PC-9 (cell line): ENCODE results near the gene TANGO6. TPM values are rescaled to one million over a fixed set of nuclear protein-coding genes. Genes with fewer than 3 reads are reported as not detected.

ENCODE experiments used
- BruUV-seq: library from RNA; stranded (reverse); fragments of 400-500 nt; replicated peaks from 2 replicates; lab custom pipeline; 2021; lab: Mats Ljungman, UMichigan
- CTCF ChIA-PET: fragments of 300-600 bp; sonication (Branson Sonifier 250); formaldehyde crosslinking; loops from one replicate; lab custom pipeline; 2022; ENCODE audit warnings: antibody characterized with exemption; lab: Charles Lee
- POLR2A ChIA-PET: fragments of 300-600 bp; sonication (Branson Sonifier 250); formaldehyde crosslinking; loops from one replicate; lab custom pipeline; 2022; ENCODE audit warnings: antibody characterized with exemption; ENCODE audit not compliant: unreplicated experiment; lab: Charles Lee
- DNase-seq, 2 experiments: peaks; one replicate each; pipeline versions ENCODE4 v3.0.0 to v3.0.0-alpha.2; 2015 to 2022; ENCODE audit warnings: mixed read lengths in 1 of 2
- H2AFZ ChIP-seq: fragments of 200-600 bp; sonication (generic); 2 replicates; pipeline ENCODE4 v1.8.1; 2017; ENCODE audit warnings: antibody characterized with exemption
- H3F3A ChIP-seq: fragments of 200-600 bp; sonication (generic); 2 replicates; pipeline ENCODE4 v1.8.1; 2017; ENCODE audit warnings: antibody characterized with exemption, mild to moderate bottlenecking, low read depth; ENCODE audit not compliant: insufficient read depth
- H3K27ac ChIP-seq: fragments of 200-600 bp; sonication (generic); 2 replicates; pipeline ENCODE4 v1.6.1; 2016; ENCODE audit warnings: mixed run types
- H3K27me3 ChIP-seq: fragments of 200-600 bp; sonication (generic); 2 replicates; pipeline ENCODE4 v1.6.1; 2016; ENCODE audit warnings: low read depth, mixed run types; ENCODE audit not compliant: insufficient read depth
- H3K36me3 ChIP-seq: fragments of 200-600 bp; sonication (generic); 2 replicates; pipeline ENCODE4 v1.6.1; 2016; ENCODE audit warnings: low read depth, mixed run types
- H3K4me1 ChIP-seq: fragments of 200-600 bp; sonication (generic); replicated peaks from 2 replicates; pipeline ENCODE4 v1.6.1; 2016; ENCODE audit warnings: mixed run types; ENCODE audit not compliant: insufficient read depth
- H3K4me2 ChIP-seq: fragments of 200-600 bp; sonication (generic); 2 replicates; pipeline ENCODE4 v1.6.1; 2017; ENCODE audit warnings: mixed run types
- H3K4me3 ChIP-seq: fragments of 200-600 bp; sonication (generic); 2 replicates; pipeline ENCODE4 v1.6.1; 2016; ENCODE audit warnings: mixed run types
- H3K79me2 ChIP-seq: fragments of 200-600 bp; sonication (generic); 2 replicates; pipeline ENCODE4 v1.6.1; 2017; ENCODE audit warnings: low read depth, mixed run types
- H3K9me2 ChIP-seq: fragments of 200-600 bp; sonication (generic); 2 replicates; pipeline ENCODE4 v1.8.1; 2017; ENCODE audit warnings: mild to moderate bottlenecking; ENCODE audit not compliant: insufficient read depth
- H3K9me3 ChIP-seq: fragments of 200-600 bp; sonication (generic); 2 replicates; pipeline ENCODE4 v1.8.1; 2016; ENCODE audit warnings: low read depth; ENCODE audit not compliant: insufficient read depth
- H4K20me1 ChIP-seq: fragments of 200-600 bp; sonication (generic); 2 replicates; pipeline ENCODE4 v1.8.1; 2017; ENCODE audit not compliant: insufficient read depth
- EZH2 ChIP-seq: fragments of 200-600 bp; sonication (generic); IDR thresholded peaks from 2 replicates; pipeline ENCODE4 v1.8.0; 2017; ENCODE audit warnings: antibody characterized with exemption, low read depth
- intact Hi-C: fragments of 100-400 bp; cut with micrococcal nuclease; formaldehyde crosslinking; loops from one replicate; pipeline ENCODE4 v1.10.0; 2022; ENCODE audit not compliant: unreplicated experiment
- total RNA-seq: library from RNA; stranded (reverse); gene quantifications from 2 replicates; pipeline ENCODE4 v1.2.3, GENCODE V29; 2021
- TF ChIP-seq, protein P1 (sequence below): fragments of 200-600 bp; sonication (generic); conservative IDR thresholded peaks from 2 replicates; pipeline ENCODE4 v1.6.1; 2017; ENCODE audit warnings: mixed run types, antibody characterized with exemption, mild to moderate bottlenecking, moderate library complexity

Gene TANGO6
- total RNA-seq, 1 experiment from 2014 or later: 5.8 TPM

DNA sequence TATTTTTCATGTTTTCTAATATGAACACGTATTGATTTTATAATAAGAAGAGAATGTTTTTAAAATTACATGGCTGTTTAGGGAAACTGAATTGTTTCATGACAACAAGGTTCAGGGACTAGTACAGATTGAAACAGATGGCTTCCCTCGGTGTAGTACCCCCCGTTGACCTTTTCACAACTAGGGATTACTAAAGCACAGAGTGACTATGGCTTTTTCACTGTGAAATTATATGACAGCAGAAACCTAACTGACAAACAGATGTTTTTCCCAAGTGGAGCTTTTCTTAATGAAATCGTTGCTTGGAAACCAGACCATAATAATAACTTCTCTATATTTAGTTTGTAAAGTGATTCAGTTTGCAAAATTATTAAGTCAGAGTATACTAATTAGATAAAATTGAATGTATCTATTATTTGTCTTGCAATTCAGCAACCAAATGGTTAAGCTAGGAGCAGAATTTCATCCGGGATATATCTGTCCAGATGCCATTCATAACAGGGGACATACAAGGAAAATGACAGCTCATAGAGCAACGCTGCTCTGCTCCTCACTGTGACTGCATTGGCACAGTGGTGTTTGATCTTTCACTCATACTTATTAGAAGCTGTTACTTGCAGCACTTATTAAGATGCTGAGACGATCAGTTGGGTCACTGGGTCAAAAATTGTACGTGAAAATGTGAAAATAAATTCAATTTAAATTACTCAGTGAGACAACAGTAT is 111.7 kb downstream of the TANGO6 start:
- no peaks in the 10 kb centered on the region for H3K9me2 ChIP-seq
- H3K4me1 ChIP-seq: peaks cover 34% of the 10 kb centered on the region
- H3K4me2 ChIP-seq: no peak overlapping the region
- CTCF ChIA-PET: no interaction called here
- H3K79me2 ChIP-seq: no peaks in the 10 kb centered on the region
- H3K9me3 ChIP-seq: no peaks in the 10 kb centered on the region
- no peaks in the 10 kb centered on the region for H3K36me3 ChIP-seq
- no peak for DNase-seq
- H3K27me3 ChIP-seq: no peaks in the 10 kb centered on the region
- no TSS peak for BruUV-seq
- TF ChIP-seq EZH2: no peak
- TF ChIP-seq, protein P1, sequence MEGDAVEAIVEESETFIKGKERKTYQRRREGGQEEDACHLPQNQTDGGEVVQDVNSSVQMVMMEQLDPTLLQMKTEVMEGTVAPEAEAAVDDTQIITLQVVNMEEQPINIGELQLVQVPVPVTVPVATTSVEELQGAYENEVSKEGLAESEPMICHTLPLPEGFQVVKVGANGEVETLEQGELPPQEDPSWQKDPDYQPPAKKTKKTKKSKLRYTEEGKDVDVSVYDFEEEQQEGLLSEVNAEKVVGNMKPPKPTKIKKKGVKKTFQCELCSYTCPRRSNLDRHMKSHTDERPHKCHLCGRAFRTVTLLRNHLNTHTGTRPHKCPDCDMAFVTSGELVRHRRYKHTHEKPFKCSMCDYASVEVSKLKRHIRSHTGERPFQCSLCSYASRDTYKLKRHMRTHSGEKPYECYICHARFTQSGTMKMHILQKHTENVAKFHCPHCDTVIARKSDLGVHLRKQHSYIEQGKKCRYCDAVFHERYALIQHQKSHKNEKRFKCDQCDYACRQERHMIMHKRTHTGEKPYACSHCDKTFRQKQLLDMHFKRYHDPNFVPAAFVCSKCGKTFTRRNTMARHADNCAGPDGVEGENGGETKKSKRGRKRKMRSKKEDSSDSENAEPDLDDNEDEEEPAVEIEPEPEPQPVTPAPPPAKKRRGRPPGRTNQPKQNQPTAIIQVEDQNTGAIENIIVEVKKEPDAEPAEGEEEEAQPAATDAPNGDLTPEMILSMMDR: no peak
- H2AFZ ChIP-seq: no peak overlapping the region
- H3K27ac ChIP-seq: no peak overlapping the region
- H3K4me3 ChIP-seq: no peak overlapping the region
- intact Hi-C loops: no loop called here
- H4K20me1 ChIP-seq: no peaks in the 10 kb centered on the region
- H3F3A ChIP-seq: peaks cover 27% of the 10 kb centered on the region; the same call in 1 of the 2 replicates
- POLR2A ChIA-PET: interaction anchor here (0.6 kb wide), 1 partner anchor 289 kb away, joined by 7 read pairs; no protein-coding TSS in a partner anchor

GRCh38 chr16:68960910-68961309 is 117.6 kb downstream of the TANGO6 start:
- Histone ChIP-seq H3K27ac (no peak overlapping the region), H3K36me3 (no peaks in the 10 kb centered on the region), H3K4me2 (no peak overlapping the region), H3K9me2 (no peaks in the 10 kb centered on the region), H2AFZ (no peak overlapping the region), H3F3A (0 out of 2 replicates have a peak, but pooled peaks cover 9% of the 10 kb centered on the region), H3K4me1 (peaks cover 5% of the 10 kb centered on the region; the same call in 1 of the 2 replicates), H3K79me2 (no peaks in the 10 kb centered on the region), H4K20me1 (no peaks in the 10 kb centered on the region; the same call in 1 of the 2 replicates), H3K9me3 (no peaks in the 10 kb centered on the region), H3K4me3 (no peak overlapping the region), H3K27me3 (no peaks in the 10 kb centered on the region)
- CTCF ChIA-PET: no interaction called here
- no peak for DNase-seq
- POLR2A ChIA-PET: no interaction called here
- intact Hi-C loops: no loop called here
- BruUV-seq: no TSS peak
- no peak for TF ChIP-seq EZH2
- TF ChIP-seq, protein P1: no peak

DNA sequence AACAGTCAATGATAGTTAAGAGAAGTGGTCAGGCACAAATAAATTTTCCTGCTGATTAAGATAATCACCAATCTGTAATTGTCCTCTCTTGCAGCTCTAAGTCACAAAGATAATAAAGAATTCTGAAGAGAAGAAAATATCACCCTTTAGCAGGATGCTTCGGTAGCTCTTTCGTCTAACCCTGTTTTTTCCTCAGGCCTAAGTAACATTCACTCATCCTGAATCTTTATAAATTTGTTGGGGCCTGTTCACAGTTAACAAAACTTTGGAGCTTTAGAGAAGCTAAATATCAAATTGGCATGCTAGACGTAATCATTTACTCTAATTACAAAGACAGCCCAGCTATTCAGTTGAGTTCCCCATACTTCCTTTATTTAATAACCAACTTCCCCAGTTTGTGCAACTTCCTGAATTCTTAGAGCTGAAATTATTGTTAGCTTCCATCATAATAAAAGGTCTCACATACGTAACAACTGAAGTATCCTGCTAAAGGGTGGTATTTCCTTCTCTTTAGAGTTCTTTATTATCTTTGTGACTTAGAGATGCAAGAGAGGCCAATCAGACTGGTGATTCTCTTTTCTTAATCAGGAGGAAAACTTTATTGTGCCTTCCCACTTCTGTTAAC is 118.6 kb downstream of the TANGO6 start:
- CTCF ChIA-PET: no interaction called here
- no peak overlapping the region for H3K27ac ChIP-seq

More for the DNA sequence above, 118.6 kb downstream of the TANGO6 start:
- H3K4me2 ChIP-seq: no peak overlapping the region
- no peaks in the 10 kb centered on the region for H3K36me3 ChIP-seq
- H3K9me2 ChIP-seq: no peaks in the 10 kb centered on the region
- POLR2A ChIA-PET: no interaction called here
- no peak overlapping the region for H2AFZ ChIP-seq
- no peaks in the 10 kb centered on the region for H3K79me2 ChIP-seq
- TF ChIP-seq EZH2: no peak
- TF ChIP-seq, protein P1: no peak
- H3F3A ChIP-seq: 0 out of 2 replicates have a peak, but pooled peaks cover 9% of the 10 kb centered on the region
- no TSS peak for BruUV-seq
- H3K4me1 ChIP-seq: peaks cover 5% of the 10 kb centered on the region; the same call in 1 of the 2 replicates
- no peaks in the 10 kb centered on the region for H3K9me3 ChIP-seq
- H3K4me3 ChIP-seq: no peak overlapping the region
- no peaks in the 10 kb centered on the region; the same call in 1 of the 2 replicates for H4K20me1 ChIP-seq
- no peaks in the 10 kb centered on the region for H3K27me3 ChIP-seq
- intact Hi-C loops: no loop called here
- no peak for DNase-seq
